EH (cell line): ENCODE results near the gene SLC25A52.
"Not testable (repeated sequence)": the region's sequence is repeated elsewhere in the genome, so short reads cannot be mapped to it uniquely, and the experiment has no call there.

ENCODE experiments used
- DNase-seq: peaks from one replicate; pipeline ENCODE4 v3.0.0-alpha.2; 2015; ENCODE audit warnings: low read depth

Gene SLC25A52

GRCh38 chr18:31740180-31740579, 20.5 kb downstream of the SLC25A52 start:
- no peak for DNase-seq

- DNase-seq: no peak
These were observed 21.0 kb downstream of the SLC25A52 start for GRCh38 chr18:31739651-31740050.

GRCh38 chr18:31738460-31739407, 21.9 kb downstream of the SLC25A52 start:
- no peak for DNase-seq

GRCh38 chr18:31736630-31737029, 24.1 kb downstream of the SLC25A52 start:
- DNase-seq: no peak

GRCh38 chr18:31731628-31732027, 29.1 kb downstream of the SLC25A52 start:
- no peak for DNase-seq

- DNase-seq: not testable (repeated sequence)
These were observed 31.5 kb downstream of the SLC25A52 start for GRCh38 chr18:31729196-31729595.

- no peak for DNase-seq
These were observed 36.5 kb downstream of the SLC25A52 start for GRCh38 chr18:31723990-31724711.

GRCh38 chr18:31723639-31723989, 37.1 kb downstream of the SLC25A52 start:
- DNase-seq: no peak

DNA sequence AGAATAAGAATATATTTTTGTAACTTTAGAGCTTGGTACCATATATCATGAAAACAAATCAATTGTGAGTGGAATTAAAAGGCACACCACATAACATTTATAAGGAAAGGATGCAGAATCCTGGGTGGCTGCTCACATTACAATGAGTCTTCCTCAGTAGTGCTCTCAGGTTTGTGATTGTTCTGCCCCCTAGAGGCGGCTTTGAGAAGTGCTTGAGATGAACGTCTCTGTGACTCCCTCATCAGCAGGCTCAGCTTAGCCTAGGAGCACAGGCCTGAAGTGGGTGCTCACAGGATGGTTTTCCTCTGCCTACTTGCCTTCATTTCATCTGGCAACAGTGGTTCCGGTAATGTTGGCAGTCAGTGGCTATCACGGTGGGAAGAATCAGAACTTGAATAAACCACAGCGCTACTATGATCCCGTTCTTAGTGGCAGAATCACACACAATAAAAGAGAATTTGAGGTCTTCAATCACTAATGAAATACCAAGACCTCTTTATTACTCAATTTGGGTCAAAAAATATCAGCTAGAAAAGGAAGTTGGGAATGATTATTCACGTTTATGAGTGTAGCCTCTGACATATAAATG, 38.2 kb downstream of the SLC25A52 start:
- DNase-seq: peak; percentile 60

DNA sequence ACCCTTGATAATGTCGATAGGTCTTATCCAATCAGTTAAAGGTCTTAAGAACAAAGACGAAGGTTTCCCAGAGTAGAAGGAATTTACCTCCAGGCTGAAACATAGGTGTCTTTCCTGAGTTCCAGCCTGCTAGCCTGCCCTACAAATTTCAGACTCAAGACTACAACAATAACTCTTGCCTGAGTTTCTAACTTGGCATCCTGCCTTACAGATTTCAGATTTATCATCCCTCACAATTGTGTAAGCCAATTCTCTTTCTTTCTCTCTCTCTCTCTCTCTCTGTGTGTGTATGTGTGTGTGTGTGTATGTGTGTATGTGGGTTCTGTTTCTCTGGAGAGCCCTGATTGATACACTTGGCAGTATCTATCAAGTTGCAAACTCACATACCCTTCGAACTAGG, 39.1 kb downstream of the SLC25A52 start:
- no peak for DNase-seq

GRCh38 chr18:31720867-31721266, 39.8 kb downstream of the SLC25A52 start:
- DNase-seq: no peak

DNA sequence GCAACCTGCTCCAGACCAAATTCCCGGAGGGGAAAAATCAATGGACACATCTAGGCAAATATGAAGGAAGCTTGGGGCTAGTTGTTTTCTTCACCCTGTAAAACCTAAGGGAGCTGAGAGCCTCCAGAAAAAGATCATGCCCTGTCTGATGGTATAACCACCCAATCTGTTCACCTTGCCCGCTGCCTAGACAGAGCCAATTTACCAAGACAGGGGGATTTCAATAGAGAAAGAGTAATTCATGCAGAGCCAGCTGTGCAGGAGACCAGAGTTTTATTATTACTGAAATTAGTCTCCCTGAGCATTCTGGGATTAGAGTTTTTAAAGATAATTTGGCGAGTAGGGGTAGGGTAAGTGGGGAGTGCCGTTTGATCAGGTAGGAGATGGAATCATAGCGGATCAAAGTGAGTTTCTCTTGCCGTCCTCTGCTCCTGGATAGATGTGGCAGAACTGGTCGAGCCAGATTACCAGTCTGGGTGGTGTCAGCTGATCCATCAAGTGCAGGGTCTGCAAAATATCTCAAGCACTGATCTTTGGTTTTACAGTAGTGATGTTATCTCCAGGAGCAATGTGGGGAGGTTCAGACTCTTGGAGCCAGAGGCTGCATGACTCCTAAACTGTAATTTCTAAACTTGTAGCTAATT, 41.2 kb downstream of the SLC25A52 start:
- DNase-seq: no peak

- DNase-seq: no peak
These were observed 42.3 kb downstream of the SLC25A52 start for GRCh38 chr18:31718386-31718785.

GRCh38 chr18:31716362-31716761, 44.3 kb downstream of the SLC25A52 start:
- DNase-seq: no peak

GRCh38 chr18:31711365-31712172, 49.1 kb downstream of the SLC25A52 start:
- no peak for DNase-seq

- DNase-seq: no peak
These were observed 49.9 kb downstream of the SLC25A52 start for GRCh38 chr18:31710826-31711225.
